ENCODE data around the gene OTOGL. TPM values are rescaled to one million over a fixed set of nuclear protein-coding genes. Genes with fewer than 3 reads are reported as not detected.
A peak's percentile ranks its signal among the peaks of the same experiment; 100 is the strongest.

Gene OTOGL
- total RNA-seq, 4 donors from 2014 or later: 0.19 to 0.63 (median 0.37) TPM

- no peak for TF ChIP-seq CTCF (IDR thresholded peaks at IDR 0.05)
- ATAC-seq (ENCODE audit: low FRiP score): no peak
- DNase-seq (ENCODE audit: low spot score): no peak
Measured at GRCh38 chr12:80404629-80405028, 305.3 kb downstream of the OTOGL start.

GRCh38 chr12:80406253-80406652 is 306.9 kb downstream of the OTOGL start:
- ATAC-seq (ENCODE audit: low FRiP score): no peak
- TF ChIP-seq CTCF (IDR thresholded peaks at IDR 0.05): no peak

GRCh38 chr12:80411787-80412186 is 312.4 kb downstream of the OTOGL start:
- no peak for TF ChIP-seq CTCF (IDR thresholded peaks at IDR 0.05)
- ATAC-seq (ENCODE audit: low FRiP score) (no peak), DNase-seq (ENCODE audit: low spot score) (no peak)

More at GRCh38 chr12:80406253-80406652, 306.9 kb downstream of the OTOGL start:
- DNase-seq (ENCODE audit: low spot score): no peak

GRCh38 chr12:80412343-80412953 is 313.1 kb downstream of the OTOGL start:
- TF ChIP-seq CTCF (IDR thresholded peaks at IDR 0.05): peak in 1 of 3 donors; percentile 20
- DNase-seq (ENCODE audit: low spot score): no peak
- peak; percentile 83 for ATAC-seq (ENCODE audit: low FRiP score)

- ATAC-seq (ENCODE audit: low FRiP score): no peak
Measured at GRCh38 chr12:80413462-80413861, 314.1 kb downstream of the OTOGL start.

GRCh38 chr12:80415466-80415865 is 316.1 kb downstream of the OTOGL start:
- TF ChIP-seq CTCF (IDR thresholded peaks at IDR 0.05): no peak
- no peak for ATAC-seq (ENCODE audit: low FRiP score)

More at GRCh38 chr12:80413462-80413861, 314.1 kb downstream of the OTOGL start:
- no peak for DNase-seq (ENCODE audit: low spot score)
- TF ChIP-seq CTCF (IDR thresholded peaks at IDR 0.05): no peak

GRCh38 chr12:80419644-80420043 is 320.3 kb downstream of the OTOGL start:
- no peak for DNase-seq (ENCODE audit: low spot score)
- no peak for TF ChIP-seq CTCF (IDR thresholded peaks at IDR 0.05)
- no peak for ATAC-seq (ENCODE audit: low FRiP score)

More at GRCh38 chr12:80415466-80415865, 316.1 kb downstream of the OTOGL start:
- no peak for DNase-seq (ENCODE audit: low spot score)
